GM21528 (cell line): ENCODE data around the gene CEP85.
A peak's percentile ranks its signal among the peaks of the same experiment; 100 is the strongest.
"Not testable (repeated sequence)": the region's sequence is repeated elsewhere in the genome, so short reads cannot be mapped to it uniquely, and the experiment has no call there.

ENCODE experiments used
- ATAC-seq: cut with Tn5 transposase; IDR thresholded peaks from one replicate; pipeline ENCODE4 v1.9.1; 2021; ENCODE audit warnings: mild to moderate bottlenecking, moderate library complexity; ENCODE audit not compliant: unreplicated experiment, low FRiP score

CEP85 gene

GRCh38 chr1:26289158-26290059, 55.4 kb downstream of the CEP85 start:
- no peak for ATAC-seq

GRCh38 chr1:26290122-26290881, 56.3 kb downstream of the CEP85 start:
- ATAC-seq, result no peak

- no peak for ATAC-seq
These were observed 56.9 kb downstream of the CEP85 start for GRCh38 chr1:26290882-26291261.

GRCh38 chr1:26291433-26291832, 57.4 kb downstream of the CEP85 start:
- ATAC-seq, result no peak

- ATAC-seq, result no peak
These were observed 57.9 kb downstream of the CEP85 start for GRCh38 chr1:26291939-26292338.

- ATAC-seq, result not testable (repeated sequence)
These were observed 58.7 kb downstream of the CEP85 start for GRCh38 chr1:26292735-26293134.

- no peak for ATAC-seq
These were observed 60.0 kb downstream of the CEP85 start for GRCh38 chr1:26293911-26294463.

GRCh38 chr1:26295194-26296138, 61.5 kb downstream of the CEP85 start:
- no peak for ATAC-seq

- no peak for ATAC-seq
These were observed 62.5 kb downstream of the CEP85 start for GRCh38 chr1:26296340-26297056.

- no peak for ATAC-seq
These were observed 63.2 kb downstream of the CEP85 start for GRCh38 chr1:26297057-26297790.

GRCh38 chr1:26297791-26298124, 63.8 kb downstream of the CEP85 start:
- ATAC-seq, result no peak

GRCh38 chr1:26300578-26301275, 66.7 kb downstream of the CEP85 start:
- ATAC-seq, result no peak

- no peak for ATAC-seq
These were observed 68.9 kb downstream of the CEP85 start for GRCh38 chr1:26302733-26303405.

- ATAC-seq, result peak; percentile 11
These were observed 71.8 kb downstream of the CEP85 start for GRCh38 chr1:26305667-26306289.

- peak; percentile 98 for ATAC-seq
These were observed 72.6 kb downstream of the CEP85 start, which contains the start of gene UBXN11 for GRCh38 chr1:26306290-26307229. Gene UBXN11, minus strand, starts transcription at chr1:26306636. Its CDS starts 3,753 bp downstream, at chr1:26302883.

GRCh38 chr1:26307363-26307781, 73.4 kb downstream of the CEP85 start:
- no peak for ATAC-seq
